Peyer's patch (tissue), 4 donors: ENCODE results near the gene SPON2.

ENCODE experiments used
- POLR2A ChIP-seq, 2 donors: fragments of 450-650 bp; IDR thresholded peaks; one replicate each; pipeline ENCODE4 v1.5.1; 2017; ENCODE audit warnings: antibody characterized with exemption in 2 of 2, mild to moderate bottlenecking in 2 of 2, moderate library complexity in 2 of 2
- TF ChIP-seq, protein P1 (sequence below), 6 experiments: fragments of 450-650 bp in 4 of 6; fragments of 200-600 bp in 2 of 6; sonication (generic) in 1 of 6; IDR thresholded peaks; one replicate each; pipeline ENCODE4 v1.5.1; 2017 to 2019; ENCODE audit warnings: antibody characterized with exemption in 6 of 6, mild to moderate bottlenecking in 3 of 6, moderate library complexity in 1 of 6

DNA sequence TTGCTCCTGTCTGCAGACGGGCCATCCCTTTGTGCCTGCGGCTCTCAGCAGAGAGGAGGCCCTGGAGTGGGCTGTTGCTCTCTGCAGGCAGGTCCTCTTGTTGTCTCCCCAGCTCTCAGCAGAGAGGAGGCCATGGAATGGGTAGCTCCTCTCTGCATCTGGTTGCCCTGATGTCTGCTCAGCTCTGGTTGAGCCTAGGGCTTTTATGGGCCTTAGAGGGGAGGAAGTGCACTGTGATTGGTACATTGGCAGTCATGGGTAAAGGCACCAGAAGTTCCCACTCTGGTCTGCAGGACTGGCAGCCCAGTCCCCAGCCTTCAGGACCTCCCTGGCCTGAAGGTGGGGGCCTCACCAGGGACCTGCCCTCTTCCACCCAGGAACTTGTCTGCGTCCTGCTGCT lies 21.5 kb downstream of the SPON2 start:
- TF ChIP-seq, protein P1, sequence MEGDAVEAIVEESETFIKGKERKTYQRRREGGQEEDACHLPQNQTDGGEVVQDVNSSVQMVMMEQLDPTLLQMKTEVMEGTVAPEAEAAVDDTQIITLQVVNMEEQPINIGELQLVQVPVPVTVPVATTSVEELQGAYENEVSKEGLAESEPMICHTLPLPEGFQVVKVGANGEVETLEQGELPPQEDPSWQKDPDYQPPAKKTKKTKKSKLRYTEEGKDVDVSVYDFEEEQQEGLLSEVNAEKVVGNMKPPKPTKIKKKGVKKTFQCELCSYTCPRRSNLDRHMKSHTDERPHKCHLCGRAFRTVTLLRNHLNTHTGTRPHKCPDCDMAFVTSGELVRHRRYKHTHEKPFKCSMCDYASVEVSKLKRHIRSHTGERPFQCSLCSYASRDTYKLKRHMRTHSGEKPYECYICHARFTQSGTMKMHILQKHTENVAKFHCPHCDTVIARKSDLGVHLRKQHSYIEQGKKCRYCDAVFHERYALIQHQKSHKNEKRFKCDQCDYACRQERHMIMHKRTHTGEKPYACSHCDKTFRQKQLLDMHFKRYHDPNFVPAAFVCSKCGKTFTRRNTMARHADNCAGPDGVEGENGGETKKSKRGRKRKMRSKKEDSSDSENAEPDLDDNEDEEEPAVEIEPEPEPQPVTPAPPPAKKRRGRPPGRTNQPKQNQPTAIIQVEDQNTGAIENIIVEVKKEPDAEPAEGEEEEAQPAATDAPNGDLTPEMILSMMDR (IDR thresholded peaks at IDR 0.05) = no peak
- TF ChIP-seq POLR2A (IDR thresholded peaks at IDR 0.05) = no peak
